CD14-positive monocyte (primary cell): ENCODE results near the gene PLCB1. TPM values are rescaled to one million over a fixed set of nuclear protein-coding genes. Genes with fewer than 3 reads are reported as not detected.

Experiments used
- DNase-seq, 3 donors: peaks; one replicate each; pipeline ENCODE4 v3.0.0-alpha.2; 2011 to 2022
- H2AFZ ChIP-seq: 2 replicates; pipeline ENCODE4 v1.6.0; 2012; ENCODE audit warnings: mild to moderate bottlenecking, low read depth, low read length, inconsistent platforms; ENCODE audit not compliant: insufficient read depth, poor library complexity, severe bottlenecking
- H3K27ac ChIP-seq, 2 donors: 1 replicate in 1 of 2; 2 replicates in 1 of 2; pipeline ENCODE4 v1.5.1; 2012 to 2013; ENCODE audit warnings: low read length in 2 of 2, control low read depth in 1 of 2, inconsistent platforms in 1 of 2, low read depth in 1 of 2, mild to moderate bottlenecking in 1 of 2
- H3K27me3 ChIP-seq, 2 donors: one replicate each; pipeline versions ENCODE4 v1.6.0 to v1.6.1; 2011 to 2013; ENCODE audit warnings: low read length in 2 of 2; ENCODE audit not compliant: control insufficient read depth in 2 of 2, insufficient read depth in 2 of 2
- H3K36me3 ChIP-seq, 2 donors: replicated peaks in 1 of 2; 1 replicate in 1 of 2; 2 replicates in 1 of 2; pipeline versions ENCODE4 v1.5.1 to v1.6.1; 2012 to 2013; ENCODE audit warnings: low read length in 2 of 2, control low read depth in 1 of 2, inconsistent platforms in 1 of 2, mild to moderate bottlenecking in 1 of 2; ENCODE audit not compliant: insufficient read depth in 2 of 2, control insufficient read depth in 1 of 2
- H3K4me1 ChIP-seq, 2 donors: 1 replicate in 1 of 2; 2 replicates in 1 of 2; pipeline versions ENCODE4 v1.5.1 to v1.6.1; 2012 to 2013; ENCODE audit warnings: low read length in 2 of 2, control low read depth in 1 of 2, inconsistent platforms in 1 of 2, mild to moderate bottlenecking in 1 of 2, moderate library complexity in 1 of 2; ENCODE audit not compliant: insufficient read depth in 2 of 2, control insufficient read depth in 1 of 2
- H3K4me2 ChIP-seq: replicated peaks from 2 replicates; pipeline ENCODE3; 2012; ENCODE audit warnings: low read length, moderate library complexity, mild to moderate bottlenecking; ENCODE audit not compliant: poor library complexity, severe bottlenecking; ENCODE audit errors: extremely low read depth
- H3K4me3 ChIP-seq, 3 experiments: fragments of 200-600 bp in 1 of 3; sonication (generic) in 1 of 3; replicated peaks in 1 of 3; 1 replicate in 2 of 3; 2 replicates in 1 of 3; pipeline ENCODE4 v1.5.1; 2011 to 2013; ENCODE audit warnings: low read length in 3 of 3, mild to moderate bottlenecking in 3 of 3, control low read depth in 2 of 3, low read depth in 2 of 3, inconsistent platforms in 1 of 3, moderate library complexity in 1 of 3
- H3K79me2 ChIP-seq: 2 replicates; pipeline ENCODE4 v1.6.0; 2012; ENCODE audit warnings: mild to moderate bottlenecking, control low read depth, inconsistent platforms, low read length, moderate library complexity; ENCODE audit not compliant: insufficient read depth
- H3K9ac ChIP-seq: 2 replicates; pipeline ENCODE4 v1.6.0; 2017; ENCODE audit warnings: low read length, mild to moderate bottlenecking; ENCODE audit not compliant: insufficient read depth, poor library complexity, severe bottlenecking
- H3K9me3 ChIP-seq, 2 donors: replicated peaks in 1 of 2; 1 replicate in 1 of 2; 2 replicates in 1 of 2; pipeline versions ENCODE4 v1.5.1 to v1.6.1; 2012 to 2013; ENCODE audit warnings: low read length in 2 of 2, control low read depth in 1 of 2; ENCODE audit not compliant: control insufficient read depth in 1 of 2, insufficient read depth in 1 of 2
- H4K20me1 ChIP-seq: 2 replicates; pipeline ENCODE4 v1.6.0; 2012; ENCODE audit warnings: mild to moderate bottlenecking, low read length, control low read depth, moderate library complexity; ENCODE audit not compliant: insufficient read depth
- H3K27ac Mint-ChIP-seq, 7 donors: one replicate each; pipeline ENCODE4 v1.8.0; 2020; ENCODE audit warnings: mild to moderate bottlenecking in 7 of 7, mixed read lengths in 7 of 7, moderate library complexity in 6 of 7, inconsistent platforms in 2 of 7
- H3K27me3 Mint-ChIP-seq, 3 donors: one replicate each; pipeline ENCODE4 v1.8.0; 2021 to 2022; ENCODE audit warnings: low read depth in 3 of 3, mild to moderate bottlenecking in 3 of 3, mixed read lengths in 3 of 3, moderate library complexity in 3 of 3, inconsistent platforms in 1 of 3
- H3K36me3 Mint-ChIP-seq, 2 donors: one replicate each; pipeline ENCODE4 v1.8.0; 2020; ENCODE audit warnings: mixed read lengths in 2 of 2, inconsistent platforms in 1 of 2, mild to moderate bottlenecking in 1 of 2
- H3K4me1 Mint-ChIP-seq: one replicate; pipeline ENCODE4 v1.8.0; 2020; ENCODE audit warnings: mild to moderate bottlenecking, mixed read lengths
- H3K4me3 Mint-ChIP-seq, 2 donors: one replicate each; pipeline ENCODE4 v1.8.0; 2020; ENCODE audit warnings: mild to moderate bottlenecking in 2 of 2, mixed read lengths in 2 of 2, moderate library complexity in 1 of 2
- H3K9me3 Mint-ChIP-seq, 7 donors: one replicate each; pipeline ENCODE4 v1.8.0; 2020 to 2022; ENCODE audit warnings: mixed read lengths in 7 of 7, mild to moderate bottlenecking in 6 of 7, moderate library complexity in 6 of 7, inconsistent platforms in 2 of 7
- CTCF ChIP-seq: fragments of 200-600 bp; IDR thresholded peaks from one replicate; pipeline ENCODE4 v1.8.0; 2022; ENCODE audit warnings: antibody characterized with exemption, mild to moderate bottlenecking
- WGBS: methylation state at CpG from one replicate; pipeline ENCODE4 v1.1.5; 2013; ENCODE audit warnings: missing lambda C conversion rate; ENCODE audit not compliant: insufficient coverage; 5-methylcytosine and 5-hydroxymethylcytosine counted together
- intact Hi-C, 2 donors: fragments of 100-400 bp; cut with micrococcal nuclease; formaldehyde crosslinking; loops; one replicate each; pipeline versions ENCODE4 v1.15.0 to v1.15.1; 2023
- polyA plus RNA-seq, 3 donors: library from polyadenylated mRNA; depleted of rRNA in 1 of 3; unstranded in 2 of 3; stranded (reverse) in 1 of 3; fragments of 300-500 nt in 2 of 3; fragments of >200 nt in 1 of 3; fragmentation: Illumina TruSeq in 2 of 3; gene quantifications; 1 replicate in 2 of 3; 2 replicates in 1 of 3; pipeline ENCODE4 v1.2.3, GENCODE V29; 2012 to 2021

The PLCB1 gene
- polyA plus RNA-seq, 3 donors = 8.6 to 16.4 (median 13.2) TPM

GRCh38 chr20:8213270-8213669, 81.2 kb downstream of the PLCB1 start:
- H3K9me3 ChIP-seq = no peaks in the 10 kb centered on the region
- Mint-ChIP-seq H3K27ac (peak overlapping the region; percentile 31 to 91 (median 81)), H3K9me3 (peaks cover 0 to 1% (median 0%) of the 10 kb centered on the region in 7 donors), H3K4me1 (peaks cover 35% of the 10 kb centered on the region), H3K4me3 (peak overlapping the region in 1 of 2 donors; percentile 84), H3K27me3 (peaks cover 0 to 1% (median 0%) of the 10 kb centered on the region in 3 donors), H3K36me3 (peaks cover 2 to 3% of the 10 kb centered on the region in 2 donors)
- DNase-seq = no peak
- no peak for TF ChIP-seq CTCF
- peak overlapping the region in 1 of 3 experiments; percentile 69 for H3K4me3 ChIP-seq
- H4K20me1 ChIP-seq = peaks cover 21% of the 10 kb centered on the region
- WGBS = 92% methylated on average over 1 of the region's 1 CpG
- H3K27me3 ChIP-seq = no peaks in the 10 kb centered on the region
- peak overlapping the region in 1 of 2 donors; percentile 67 for H3K27ac ChIP-seq
- intact Hi-C loops = no loop called here
- no peak overlapping the region for H3K9ac ChIP-seq
- H3K4me2 ChIP-seq = peak overlapping the region; percentile 65
- peaks cover 29 to 36% of the 10 kb centered on the region in 2 donors for H3K4me1 ChIP-seq
- H3K79me2 ChIP-seq = peaks cover 30% of the 10 kb centered on the region
- no peak overlapping the region for H2AFZ ChIP-seq
- no peaks in the 10 kb centered on the region for H3K36me3 ChIP-seq

GRCh38 chr20:8213831-8214587, 81.9 kb downstream of the PLCB1 start:
- intact Hi-C loops = no loop called here
- Histone ChIP-seq H3K79me2 (peaks cover 30% of the 10 kb centered on the region), H3K4me3 (peak overlapping the region; percentile 27 to 69 (median 63)), H3K27me3 (no peaks in the 10 kb centered on the region), H4K20me1 (peaks cover 23% of the 10 kb centered on the region), H3K4me1 (peaks cover 27 to 33% of the 10 kb centered on the region in 2 donors), H3K36me3 (no peaks in the 10 kb centered on the region), H2AFZ (peak overlapping the region; percentile 4), H3K9ac (no peak overlapping the region), H3K27ac (peak overlapping the region in 1 of 2 donors; percentile 67), H3K9me3 (no peaks in the 10 kb centered on the region), H3K4me2 (peak overlapping the region; percentile 65)
- Mint-ChIP-seq H3K27me3 (peaks cover 0 to 1% (median 0%) of the 10 kb centered on the region in 3 donors), H3K36me3 (peaks cover 2 to 3% of the 10 kb centered on the region in 2 donors), H3K27ac (peak overlapping the region; percentile 31 to 86 (median 81)), H3K9me3 (peaks cover 0 to 1% (median 0%) of the 10 kb centered on the region in 7 donors), H3K4me3 (peak overlapping the region; percentile 63 to 84), H3K4me1 (peaks cover 31% of the 10 kb centered on the region)
- no peak for TF ChIP-seq CTCF
- peak; percentile 28 to 50 (median 35) for DNase-seq
- WGBS = 44% methylated on average over 7 of the region's 12 CpGs
